ENCODE results near the gene KCNQ1OT1. TPM values are rescaled to one million over a fixed set of nuclear protein-coding genes. Genes with fewer than 3 reads are reported as not detected.

KCNQ1OT1 gene
- total RNA-seq, 2 donors from 2014 or later, result 0.26 to 0.35 TPM

DNA sequence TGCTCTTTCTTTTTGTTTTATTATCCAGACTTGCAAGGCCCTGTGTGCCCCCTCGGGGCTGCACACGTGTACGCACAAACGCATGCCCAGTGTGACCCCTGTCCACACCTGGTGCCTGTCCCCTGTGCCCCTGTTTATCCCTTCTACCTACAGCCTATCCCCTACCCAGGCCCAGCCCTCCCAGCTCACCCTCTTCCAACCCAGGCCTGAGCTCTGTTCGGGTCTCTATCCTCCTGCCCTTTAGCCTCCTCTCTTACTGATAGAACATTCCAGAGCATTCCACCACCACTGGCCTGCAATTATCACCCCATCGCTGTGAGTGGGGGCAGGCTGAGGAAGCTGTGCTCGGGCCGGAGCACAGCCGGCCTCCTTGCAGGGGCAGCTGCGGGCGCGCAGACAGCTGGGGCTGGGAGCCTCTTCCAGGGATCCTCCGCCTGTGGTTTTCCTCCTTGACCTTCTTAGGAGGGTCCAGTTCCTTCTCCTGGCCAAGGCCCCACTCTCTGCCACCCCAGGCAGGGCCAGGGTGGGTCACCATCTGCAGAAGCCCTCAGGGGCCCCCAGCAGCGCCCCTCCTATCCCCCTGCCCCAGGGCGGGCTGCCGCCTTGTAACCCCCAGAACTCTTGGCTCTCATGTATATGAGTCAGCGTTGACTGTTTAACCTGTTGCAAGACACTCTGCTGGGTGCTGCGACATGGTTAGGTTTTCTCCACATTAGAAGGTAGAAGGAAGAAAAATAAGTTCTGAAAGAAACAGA, 41.8 kb upstream of the KCNQ1OT1 start:
- no peak for DNase-seq
- no peaks in the 10 kb centered on the region for H3K4me1 Mint-ChIP-seq (ENCODE audit: low read depth)
- no peak overlapping the region for H3K27ac Mint-ChIP-seq
- ATAC-seq (replicated peaks in 1 of 2), result no peak
- no peaks in the 10 kb centered on the region for H3K27me3 Mint-ChIP-seq (ENCODE audit: low read depth)
- no peaks in the 10 kb centered on the region for H3K9me3 Mint-ChIP-seq
- H3K4me3 Mint-ChIP-seq, result no peak overlapping the region
- H3K36me3 Mint-ChIP-seq (ENCODE audit: insufficient read depth in 2 of 2), result no peaks in the 10 kb centered on the region

DNA sequence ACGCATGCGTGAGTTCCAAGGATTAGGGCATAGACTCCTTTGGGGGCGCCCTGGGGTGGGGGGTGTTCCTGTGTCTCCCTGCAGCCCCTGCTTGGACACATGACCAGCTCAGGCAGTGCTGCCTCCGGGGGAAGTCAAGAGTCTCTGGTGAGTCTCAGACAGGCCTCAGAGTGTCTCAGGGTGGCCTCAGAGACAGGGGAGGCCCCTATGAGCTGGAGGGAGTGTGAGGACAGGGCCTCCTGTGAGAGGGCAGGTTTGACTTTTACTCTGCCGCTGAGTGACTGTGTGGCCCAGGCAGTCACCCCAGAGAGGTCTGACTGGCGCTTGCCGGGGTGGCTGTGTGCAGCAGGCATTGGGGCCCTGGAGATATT, 41.2 kb upstream of the KCNQ1OT1 start:
- Mint-ChIP-seq H3K4me1 (ENCODE audit: low read depth) (no peaks in the 10 kb centered on the region), H3K36me3 (ENCODE audit: insufficient read depth in 2 of 2) (no peaks in the 10 kb centered on the region), H3K27me3 (ENCODE audit: low read depth) (no peaks in the 10 kb centered on the region), H3K27ac (no peak overlapping the region), H3K4me3 (no peak overlapping the region), H3K9me3 (no peaks in the 10 kb centered on the region)
- ATAC-seq (replicated peaks in 1 of 2), result peak in 1 of 2 donors; percentile 33
- no peak for DNase-seq

- ATAC-seq (replicated peaks in 1 of 2), result no peak
- H3K27ac Mint-ChIP-seq, result no peak overlapping the region
Measured at GRCh38 chr11:2740275-2740940, 40.6 kb upstream of the KCNQ1OT1 start.

DNA sequence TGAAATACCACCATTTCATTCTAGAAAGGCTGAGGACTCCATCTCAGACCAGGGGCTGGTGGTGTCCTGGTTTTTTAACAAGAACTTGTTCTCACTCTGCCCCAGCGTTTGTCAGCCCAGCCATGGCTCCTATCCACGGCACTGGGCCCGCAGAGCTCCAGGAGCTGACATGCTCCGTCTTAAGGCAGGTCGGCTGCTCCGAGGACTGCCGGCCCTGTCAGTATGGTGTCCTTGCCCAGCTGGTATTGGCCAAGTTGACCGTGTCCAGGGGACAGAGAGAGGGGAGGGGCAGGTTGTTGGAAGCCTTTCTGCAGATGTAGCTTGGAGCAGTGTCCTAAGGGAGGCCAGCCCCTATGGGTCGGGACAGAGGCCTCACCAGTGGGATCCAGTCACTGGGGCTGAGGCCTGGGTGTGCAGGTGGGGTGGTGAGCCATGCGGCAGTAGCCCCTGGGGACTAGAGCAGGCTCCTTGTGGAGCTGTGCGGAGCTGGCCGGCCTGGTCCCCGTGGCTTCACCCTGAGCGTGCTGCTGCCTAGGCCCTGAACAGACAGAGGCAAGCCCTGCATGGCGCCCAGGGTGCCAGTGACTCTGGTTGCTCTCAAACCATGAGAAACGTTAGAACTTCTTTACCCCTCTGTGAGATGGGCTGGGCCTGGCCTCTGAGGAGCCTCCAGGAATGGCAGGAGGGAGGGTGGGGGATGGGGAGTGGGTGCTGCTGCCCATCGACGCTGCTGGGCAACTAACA, 39.9 kb upstream of the KCNQ1OT1 start:
- DNase-seq (no peak), ATAC-seq (replicated peaks in 1 of 2) (no peak)
- Mint-ChIP-seq H3K27me3 (ENCODE audit: low read depth) (no peaks in the 10 kb centered on the region), H3K27ac (no peak overlapping the region), H3K36me3 (ENCODE audit: insufficient read depth in 2 of 2) (no peaks in the 10 kb centered on the region), H3K4me3 (no peak overlapping the region), H3K9me3 (no peaks in the 10 kb centered on the region), H3K4me1 (ENCODE audit: low read depth) (no peaks in the 10 kb centered on the region)

More at GRCh38 chr11:2740275-2740940, 40.6 kb upstream of the KCNQ1OT1 start:
- Mint-ChIP-seq H3K9me3 (no peaks in the 10 kb centered on the region), H3K36me3 (ENCODE audit: insufficient read depth in 2 of 2) (no peaks in the 10 kb centered on the region), H3K27me3 (ENCODE audit: low read depth) (no peaks in the 10 kb centered on the region), H3K4me1 (ENCODE audit: low read depth) (no peaks in the 10 kb centered on the region), H3K4me3 (no peak overlapping the region)
- no peak for DNase-seq

DNA sequence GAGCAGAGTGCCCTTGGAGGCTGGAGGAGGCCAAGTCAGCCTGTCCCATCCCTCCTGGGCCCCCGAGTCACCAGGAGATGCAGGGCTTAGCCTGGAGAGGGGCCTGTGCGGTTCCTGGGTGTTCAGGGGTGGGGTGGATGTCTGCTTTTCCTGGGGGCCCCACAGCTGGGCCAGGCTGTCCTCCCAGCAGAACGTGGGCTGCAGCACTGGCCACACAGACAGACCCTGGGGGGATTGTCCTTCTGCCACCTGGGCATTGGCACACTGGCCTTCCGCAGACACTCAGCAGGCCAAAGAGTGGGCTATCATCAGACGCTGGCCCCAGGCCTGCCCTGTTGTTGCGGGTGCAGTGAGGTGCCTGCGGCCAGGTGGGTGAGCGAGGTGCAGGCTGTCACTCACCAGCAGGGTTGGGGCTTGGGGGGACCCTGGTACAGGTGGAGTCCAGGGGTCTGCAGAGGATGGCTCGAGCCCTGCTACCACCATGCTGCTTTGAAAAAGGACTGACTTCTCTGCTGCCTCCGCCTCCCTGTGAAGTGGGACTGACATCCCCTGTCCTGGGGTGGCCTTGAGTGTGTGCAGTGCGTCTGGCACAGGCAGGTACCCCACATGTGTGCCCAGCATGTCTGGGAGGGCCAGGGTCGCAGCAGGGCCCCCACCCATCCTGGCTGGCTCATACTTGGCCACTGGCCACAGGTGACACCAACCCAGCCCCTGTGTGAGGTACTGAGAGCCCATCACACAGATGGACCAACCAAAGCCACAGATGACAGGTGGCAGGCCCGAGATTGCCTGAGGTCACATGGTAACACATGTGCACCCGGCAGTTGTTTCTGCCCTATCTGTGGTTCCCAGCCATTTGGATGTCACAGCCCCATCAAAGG, 39.0 kb upstream of the KCNQ1OT1 start:
- Mint-ChIP-seq H3K4me1 (ENCODE audit: low read depth) (no peaks in the 10 kb centered on the region), H3K4me3 (no peak overlapping the region), H3K9me3 (no peaks in the 10 kb centered on the region), H3K27ac (no peak overlapping the region), H3K36me3 (ENCODE audit: insufficient read depth in 2 of 2) (no peaks in the 10 kb centered on the region), H3K27me3 (ENCODE audit: low read depth) (no peaks in the 10 kb centered on the region)
- no peak for DNase-seq
- no peak for ATAC-seq (replicated peaks in 1 of 2)

GRCh38 chr11:2737866-2738265, 38.1 kb upstream of the KCNQ1OT1 start:
- Mint-ChIP-seq H3K4me1 (ENCODE audit: low read depth) (no peaks in the 10 kb centered on the region), H3K27ac (no peak overlapping the region), H3K36me3 (ENCODE audit: insufficient read depth in 2 of 2) (no peaks in the 10 kb centered on the region), H3K9me3 (no peaks in the 10 kb centered on the region), H3K27me3 (ENCODE audit: low read depth) (no peaks in the 10 kb centered on the region), H3K4me3 (no peak overlapping the region)
- no peak for DNase-seq
- no peak for ATAC-seq (replicated peaks in 1 of 2)

DNA sequence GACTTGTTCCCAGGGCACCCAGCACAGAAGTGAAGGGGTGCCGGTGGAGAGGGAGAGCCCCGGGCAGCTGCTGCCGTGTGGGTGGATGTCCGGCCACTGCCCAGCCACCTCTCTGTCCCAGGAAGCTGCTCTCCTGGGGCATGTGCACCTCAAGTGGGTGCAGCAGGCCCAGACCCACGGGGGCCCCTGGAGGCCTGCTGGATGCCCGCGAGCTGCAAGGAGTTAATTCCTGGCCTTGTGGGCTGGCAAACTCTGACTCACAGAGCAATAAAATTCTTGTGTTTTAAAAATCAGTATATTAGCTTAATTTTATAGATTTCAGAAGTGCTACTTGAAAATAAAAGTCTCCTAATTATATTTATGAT, 37.4 kb upstream of the KCNQ1OT1 start:
- Mint-ChIP-seq H3K27me3 (ENCODE audit: low read depth) (no peaks in the 10 kb centered on the region), H3K4me3 (no peak overlapping the region), H3K36me3 (ENCODE audit: insufficient read depth in 2 of 2) (no peaks in the 10 kb centered on the region), H3K4me1 (ENCODE audit: low read depth) (no peaks in the 10 kb centered on the region), H3K27ac (no peak overlapping the region), H3K9me3 (no peaks in the 10 kb centered on the region)
- ATAC-seq (replicated peaks in 1 of 2) (no peak), DNase-seq (no peak)

DNA sequence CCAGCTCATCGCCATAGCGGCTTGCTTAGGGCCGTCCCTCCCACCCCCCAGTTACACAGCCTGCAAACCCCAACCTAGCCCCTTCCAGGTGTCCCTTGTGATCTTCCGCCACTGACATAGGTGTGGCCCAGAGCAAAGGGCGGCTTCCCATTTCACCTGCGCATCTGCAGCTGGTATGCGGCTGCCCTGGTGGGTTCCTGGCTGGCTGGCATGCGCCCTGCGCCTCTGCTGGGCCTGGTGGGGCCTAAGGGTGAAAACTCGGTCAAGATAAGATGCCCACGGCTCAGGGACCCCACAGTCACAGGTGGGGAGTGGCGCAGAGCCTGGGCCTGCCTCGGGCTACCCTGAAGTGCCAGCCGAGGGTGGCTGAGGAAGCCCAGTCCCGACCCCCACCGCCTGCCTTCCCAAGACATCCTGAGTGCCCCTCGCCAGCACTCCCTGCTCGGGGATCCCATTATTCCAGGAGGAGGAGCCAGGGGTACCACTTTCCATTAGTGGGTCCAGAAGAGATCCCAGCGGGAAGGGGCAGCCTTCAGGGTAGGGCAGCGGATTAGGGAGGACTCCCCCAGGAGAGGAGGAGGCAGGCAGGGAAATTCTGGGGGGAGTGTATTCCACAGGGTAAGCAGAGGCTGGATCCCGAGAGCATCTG, 36.9 kb upstream of the KCNQ1OT1 start:
- H3K4me3 Mint-ChIP-seq, result no peak overlapping the region
- H3K27me3 Mint-ChIP-seq (ENCODE audit: low read depth), result no peaks in the 10 kb centered on the region
- H3K36me3 Mint-ChIP-seq (ENCODE audit: insufficient read depth in 2 of 2), result no peaks in the 10 kb centered on the region
- no peak overlapping the region for H3K27ac Mint-ChIP-seq
- H3K9me3 Mint-ChIP-seq, result no peaks in the 10 kb centered on the region
- DNase-seq (no peak), ATAC-seq (replicated peaks in 1 of 2) (no peak)
- no peaks in the 10 kb centered on the region for H3K4me1 Mint-ChIP-seq (ENCODE audit: low read depth)

GRCh38 chr11:2735053-2735589, 35.3 kb upstream of the KCNQ1OT1 start:
- ATAC-seq (replicated peaks in 1 of 2) (no peak), DNase-seq (no peak)
- H3K27me3 Mint-ChIP-seq (ENCODE audit: low read depth), result no peaks in the 10 kb centered on the region
- H3K4me3 Mint-ChIP-seq, result no peak overlapping the region
- H3K27ac Mint-ChIP-seq, result no peak overlapping the region
- no peaks in the 10 kb centered on the region for H3K9me3 Mint-ChIP-seq
- H3K4me1 Mint-ChIP-seq (ENCODE audit: low read depth), result no peaks in the 10 kb centered on the region
- H3K36me3 Mint-ChIP-seq (ENCODE audit: insufficient read depth in 2 of 2), result no peaks in the 10 kb centered on the region

DNA sequence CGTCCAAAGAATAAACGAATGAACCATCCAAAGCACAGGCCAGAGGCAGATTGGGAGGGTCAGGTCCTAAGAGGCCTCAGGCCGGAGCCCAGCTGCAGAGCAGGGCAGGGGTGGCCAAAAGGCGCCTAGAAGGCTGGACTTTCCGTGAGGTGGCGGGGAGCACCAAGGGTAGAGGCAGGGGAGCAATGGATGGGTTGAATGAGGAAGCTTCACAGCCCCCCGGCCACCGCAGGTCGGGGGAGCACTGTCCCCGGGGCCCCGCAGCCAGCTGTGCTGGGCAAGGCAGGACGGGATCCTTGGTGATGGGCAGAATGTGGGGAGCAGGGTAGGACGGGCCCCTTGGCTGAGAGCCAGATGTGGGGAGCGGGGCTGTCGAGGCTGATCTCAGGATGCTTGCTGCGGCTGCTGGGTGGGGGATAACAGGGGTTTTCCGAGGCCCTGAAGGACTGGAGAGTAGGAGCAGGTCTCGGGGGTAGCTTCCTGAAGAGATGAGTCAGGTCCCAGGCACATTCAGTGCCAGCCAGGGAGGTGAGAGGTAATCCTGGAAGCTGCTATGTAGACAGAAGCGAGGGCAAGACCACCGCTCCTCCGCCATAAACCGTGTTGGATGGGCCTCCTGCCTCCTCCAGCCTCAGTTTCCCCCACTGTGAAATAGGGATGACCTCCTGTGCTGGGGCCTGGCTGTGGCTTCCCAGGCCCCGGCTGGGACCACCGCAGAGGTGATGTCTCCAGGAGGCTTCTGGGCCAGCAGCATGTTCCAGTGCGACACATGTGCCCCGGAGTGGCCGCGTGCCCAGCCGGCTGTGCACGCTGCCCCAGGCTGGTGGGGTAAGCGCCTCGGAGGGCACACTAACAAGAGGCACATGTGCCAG, 34.6 kb upstream of the KCNQ1OT1 start:
- H3K27ac Mint-ChIP-seq, result no peak overlapping the region
- DNase-seq, result no peak
- no peak overlapping the region for H3K4me3 Mint-ChIP-seq
- no peaks in the 10 kb centered on the region for H3K36me3 Mint-ChIP-seq (ENCODE audit: insufficient read depth in 2 of 2)
- H3K4me1 Mint-ChIP-seq (ENCODE audit: low read depth), result no peaks in the 10 kb centered on the region
- no peaks in the 10 kb centered on the region for H3K27me3 Mint-ChIP-seq (ENCODE audit: low read depth)
- ATAC-seq (replicated peaks in 1 of 2), result no peak
- no peaks in the 10 kb centered on the region for H3K9me3 Mint-ChIP-seq

- Mint-ChIP-seq H3K9me3 (no peaks in the 10 kb centered on the region), H3K4me1 (ENCODE audit: low read depth) (no peaks in the 10 kb centered on the region), H3K36me3 (ENCODE audit: insufficient read depth in 2 of 2) (no peaks in the 10 kb centered on the region), H3K27me3 (ENCODE audit: low read depth) (no peaks in the 10 kb centered on the region), H3K27ac (no peak overlapping the region), H3K4me3 (no peak overlapping the region)
- ATAC-seq (replicated peaks in 1 of 2), result no peak
- DNase-seq, result no peak
Measured at GRCh38 chr11:2732940-2733628, 33.3 kb upstream of the KCNQ1OT1 start.
